ENCODE results near the gene KMT2C. TPM values are rescaled to one million over a fixed set of nuclear protein-coding genes. Genes with fewer than 3 reads are reported as not detected.

The KMT2C gene
- total and polyA plus RNA-seq, 4 donors: 28.3 to 74.3 (median 51.9) TPM

DNA sequence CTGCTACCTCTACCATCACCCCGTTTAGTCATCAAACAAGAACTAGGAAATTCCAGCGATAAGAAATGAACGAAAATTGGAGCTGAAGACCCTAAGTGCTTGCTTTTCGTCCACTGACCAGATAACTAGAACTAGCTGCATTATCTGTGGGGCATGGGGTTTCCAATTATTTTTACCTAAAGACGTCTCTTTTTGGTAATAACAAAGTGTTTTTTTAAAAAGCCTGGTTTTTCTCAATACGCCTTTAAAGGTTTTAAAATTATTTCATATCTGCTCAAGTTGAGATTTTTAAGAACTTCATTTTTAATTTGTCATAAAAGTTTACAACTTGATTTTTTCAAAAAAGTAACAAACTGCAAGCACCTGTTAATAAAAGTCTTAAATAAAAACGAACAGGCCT lies 306.1 kb downstream of the KMT2C start:
- peaks cover 63% of the 10 kb centered on the region for H3K36me3 ChIP-seq (ENCODE audit: control insufficient read depth, insufficient read depth, low read length)
- no peak for DNase-seq (ENCODE audit: low read depth in 4 of 6, low spot score in 6 of 6)
- no peaks in the 10 kb centered on the region for H3K27me3 ChIP-seq (ENCODE audit: control insufficient read depth, insufficient read depth, low read length)
- H3K4me3 ChIP-seq (ENCODE audit: low read depth, low read length): no peak overlapping the region
- peaks cover 9% of the 10 kb centered on the region for H3K4me1 ChIP-seq (ENCODE audit: control insufficient read depth, insufficient read depth, low read length)
- WGBS (ENCODE audit: insufficient coverage): 96% methylated on average over 3 of the region's 7 CpGs
- peaks cover 2% of the 10 kb centered on the region for H3K9me3 ChIP-seq (ENCODE audit: control insufficient read depth, insufficient read depth, low read length)
- no peak overlapping the region for H3K27ac ChIP-seq (ENCODE audit: low read depth, low read length)

DNA sequence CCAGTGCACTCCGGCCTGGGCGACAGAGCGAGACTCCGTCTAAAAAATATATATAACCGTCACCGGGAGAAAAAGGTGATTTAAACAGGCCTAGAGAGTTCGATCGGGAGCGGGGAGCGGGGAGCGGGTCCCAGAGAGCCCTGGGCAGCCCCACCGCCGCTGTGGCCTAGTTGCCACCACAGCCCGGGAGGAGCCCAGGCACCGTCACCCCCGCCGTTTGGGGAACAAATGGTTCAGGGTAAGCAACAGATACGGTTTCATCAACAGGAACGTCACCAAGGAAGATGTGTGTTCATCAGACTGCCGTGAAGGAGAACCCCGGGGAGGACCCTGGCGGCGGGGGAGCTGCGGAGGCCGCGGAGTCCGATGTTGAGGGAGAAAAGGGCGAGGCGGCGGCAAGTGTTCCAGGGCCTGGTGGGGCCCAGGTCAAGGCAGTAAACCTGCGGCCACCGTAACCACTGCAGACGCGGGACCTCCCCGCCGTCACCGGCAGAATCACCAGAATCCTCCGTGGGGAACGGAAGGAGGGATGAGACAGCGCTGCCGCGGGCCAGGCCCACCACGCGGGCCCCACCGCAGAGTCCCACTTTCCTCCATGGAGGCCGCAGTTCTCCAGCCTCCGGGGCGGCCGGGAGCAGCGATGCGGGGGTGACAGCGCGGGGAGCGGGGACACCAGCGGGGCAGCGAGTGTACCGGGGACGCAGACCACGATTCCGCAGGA lies 306.9 kb downstream of the KMT2C start:
- 97% methylated on average over 60 of the region's 60 CpGs for WGBS (ENCODE audit: insufficient coverage)
- H3K27me3 ChIP-seq (ENCODE audit: control insufficient read depth, insufficient read depth, low read length): no peaks in the 10 kb centered on the region
- H3K4me1 ChIP-seq (ENCODE audit: control insufficient read depth, insufficient read depth, low read length): peaks cover 7% of the 10 kb centered on the region
- no peak overlapping the region for H3K4me3 ChIP-seq (ENCODE audit: low read depth, low read length)
- H3K9me3 ChIP-seq (ENCODE audit: control insufficient read depth, insufficient read depth, low read length): peaks cover 2% of the 10 kb centered on the region
- peaks cover 59% of the 10 kb centered on the region for H3K36me3 ChIP-seq (ENCODE audit: control insufficient read depth, insufficient read depth, low read length)
- DNase-seq (ENCODE audit: low read depth in 4 of 6, low spot score in 6 of 6): no peak
- H3K27ac ChIP-seq (ENCODE audit: low read depth, low read length): no peak overlapping the region

DNA sequence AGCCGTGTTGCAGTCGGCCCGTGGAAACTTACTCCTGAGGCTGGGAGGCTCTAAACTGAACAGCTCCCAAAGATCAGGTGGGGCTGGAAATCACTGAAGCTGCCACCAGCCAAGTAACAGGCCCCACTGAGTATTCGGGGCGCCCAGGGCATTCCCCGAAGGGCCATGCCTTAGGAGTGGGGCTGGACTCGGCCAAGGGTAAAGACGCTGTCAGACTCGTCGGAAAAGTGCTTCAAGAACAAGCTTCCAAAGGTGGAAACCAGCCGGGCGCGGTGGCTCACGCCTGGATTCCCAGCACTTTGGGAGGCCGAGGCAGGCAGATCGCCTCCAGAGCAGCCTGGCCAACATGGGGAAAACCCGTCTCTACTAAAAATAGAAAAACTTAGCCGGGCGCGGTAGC lies 307.6 kb downstream of the KMT2C start:
- 98% methylated on average over 20 of the region's 20 CpGs for WGBS (ENCODE audit: insufficient coverage)
- Histone ChIP-seq H3K27ac (ENCODE audit: low read depth, low read length) (no peak overlapping the region), H3K4me3 (ENCODE audit: low read depth, low read length) (no peak overlapping the region), H3K27me3 (ENCODE audit: control insufficient read depth, insufficient read depth, low read length) (no peaks in the 10 kb centered on the region), H3K36me3 (ENCODE audit: control insufficient read depth, insufficient read depth, low read length) (peaks cover 53% of the 10 kb centered on the region), H3K9me3 (ENCODE audit: control insufficient read depth, insufficient read depth, low read length) (peaks cover 2% of the 10 kb centered on the region), H3K4me1 (ENCODE audit: control insufficient read depth, insufficient read depth, low read length) (peaks cover under 1% of the 10 kb centered on the region)
- no peak for DNase-seq (ENCODE audit: low read depth in 4 of 6, low spot score in 6 of 6)

DNA sequence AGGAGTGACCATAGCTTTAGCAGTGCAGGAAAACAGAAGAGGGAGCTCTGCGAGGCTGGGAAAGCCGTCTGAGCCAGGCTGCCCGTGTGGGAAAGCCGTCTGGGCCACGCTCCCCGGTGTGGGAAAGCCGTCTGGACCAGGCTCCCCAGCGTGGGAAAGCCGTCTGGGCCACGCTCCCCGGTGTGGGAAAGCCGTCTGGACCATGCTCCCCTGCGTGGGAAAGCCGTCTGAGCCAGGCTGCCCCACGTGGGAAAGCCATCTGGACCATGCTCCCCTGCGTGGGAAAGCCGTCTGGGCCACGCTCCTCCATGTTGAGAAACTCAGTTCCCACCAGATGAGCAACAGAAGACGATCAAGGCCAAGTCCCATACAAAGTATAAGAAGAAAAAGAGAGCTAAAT lies 308.6 kb downstream of the KMT2C start:
- Histone ChIP-seq H3K4me3 (ENCODE audit: low read depth, low read length) (no peak overlapping the region), H3K27ac (ENCODE audit: low read depth, low read length) (no peak overlapping the region), H3K9me3 (ENCODE audit: control insufficient read depth, insufficient read depth, low read length) (peaks cover 2% of the 10 kb centered on the region), H3K4me1 (ENCODE audit: control insufficient read depth, insufficient read depth, low read length) (no peaks in the 10 kb centered on the region), H3K27me3 (ENCODE audit: control insufficient read depth, insufficient read depth, low read length) (no peaks in the 10 kb centered on the region), H3K36me3 (ENCODE audit: control insufficient read depth, insufficient read depth, low read length) (peaks cover 48% of the 10 kb centered on the region)
- DNase-seq (ENCODE audit: low read depth in 4 of 6, low spot score in 6 of 6): no peak
- 89% methylated on average over 18 of the region's 19 CpGs for WGBS (ENCODE audit: insufficient coverage)

DNA sequence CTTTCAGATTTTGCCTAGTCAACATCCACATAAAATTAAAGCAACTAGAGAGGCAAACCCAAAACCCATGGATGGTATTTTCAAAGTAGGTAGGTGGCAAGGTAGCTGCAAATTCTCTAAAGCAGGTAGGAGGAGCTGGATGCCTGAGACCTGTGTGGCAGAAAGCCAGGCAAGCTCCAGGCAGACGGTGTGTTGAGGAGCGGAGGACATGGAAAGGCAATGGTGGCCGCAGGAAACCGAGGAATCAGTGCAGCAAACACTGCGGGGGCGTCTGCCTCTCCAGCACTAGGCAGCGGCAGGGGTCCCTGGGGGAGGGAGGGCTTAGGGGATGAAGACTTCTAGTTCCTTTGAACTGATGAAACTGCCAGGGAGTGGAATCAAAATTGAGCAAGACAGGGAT lies 309.1 kb downstream of the KMT2C start:
- Histone ChIP-seq H3K27ac (ENCODE audit: low read depth, low read length) (no peak overlapping the region), H3K27me3 (ENCODE audit: control insufficient read depth, insufficient read depth, low read length) (no peaks in the 10 kb centered on the region), H3K9me3 (ENCODE audit: control insufficient read depth, insufficient read depth, low read length) (peaks cover 2% of the 10 kb centered on the region), H3K4me3 (ENCODE audit: low read depth, low read length) (no peak overlapping the region), H3K4me1 (ENCODE audit: control insufficient read depth, insufficient read depth, low read length) (no peaks in the 10 kb centered on the region), H3K36me3 (ENCODE audit: control insufficient read depth, insufficient read depth, low read length) (peaks cover 43% of the 10 kb centered on the region)
- no peak for DNase-seq (ENCODE audit: low read depth in 4 of 6, low spot score in 6 of 6)
- WGBS (ENCODE audit: insufficient coverage): 88% methylated on average over 7 of the region's 7 CpGs

DNA sequence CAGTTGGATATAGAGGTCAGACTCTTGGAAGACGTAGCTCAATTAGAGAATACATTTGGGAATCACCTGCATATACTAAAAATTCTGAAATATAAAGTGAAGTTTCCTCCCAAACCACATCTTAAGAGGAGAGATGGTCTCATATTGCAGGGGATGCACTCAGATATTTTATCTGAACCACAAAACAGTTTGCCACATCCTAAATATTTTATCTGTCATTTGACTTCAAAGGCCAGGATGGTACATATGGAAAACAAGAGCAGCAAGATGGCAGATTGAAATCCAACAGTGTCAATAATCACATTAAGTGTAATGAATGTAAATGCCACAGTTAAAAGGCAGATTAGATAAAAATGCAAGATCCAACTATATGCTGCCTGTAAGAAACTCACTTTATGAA lies 313.3 kb downstream of the KMT2C start:
- H3K4me3 ChIP-seq (ENCODE audit: low read depth, low read length): no peak overlapping the region
- H3K36me3 ChIP-seq (ENCODE audit: control insufficient read depth, insufficient read depth, low read length): peaks cover 42% of the 10 kb centered on the region
- WGBS (ENCODE audit: insufficient coverage): no CpG with 5 or more reads among the region's 1 CpG
- no peaks in the 10 kb centered on the region for H3K9me3 ChIP-seq (ENCODE audit: control insufficient read depth, insufficient read depth, low read length)
- no peaks in the 10 kb centered on the region for H3K27me3 ChIP-seq (ENCODE audit: control insufficient read depth, insufficient read depth, low read length)
- no peak for DNase-seq (ENCODE audit: low read depth in 4 of 6, low spot score in 6 of 6)
- no peaks in the 10 kb centered on the region for H3K4me1 ChIP-seq (ENCODE audit: control insufficient read depth, insufficient read depth, low read length)
- no peak overlapping the region for H3K27ac ChIP-seq (ENCODE audit: low read depth, low read length)

DNA sequence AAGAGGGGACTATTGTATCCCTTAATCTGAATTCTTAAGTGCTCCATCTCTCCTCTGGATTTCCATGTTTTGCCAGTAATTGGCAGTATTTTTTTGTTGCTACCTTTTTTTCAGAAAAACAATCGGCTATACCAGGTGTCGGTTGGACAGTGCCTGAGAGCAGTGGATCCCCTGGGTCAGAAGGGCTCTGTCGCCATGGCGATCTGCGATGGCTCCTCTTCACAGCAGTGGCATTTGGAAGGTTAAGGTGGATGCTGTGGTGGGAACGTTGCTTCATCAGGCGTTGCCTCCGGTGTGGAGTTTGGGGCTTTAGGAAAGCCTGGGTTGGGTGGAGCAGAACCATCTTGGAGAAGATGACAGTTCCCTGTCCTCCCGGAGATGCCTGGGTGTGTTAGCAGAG lies 314.4 kb downstream of the KMT2C start:
- peaks cover 37% of the 10 kb centered on the region for H3K36me3 ChIP-seq (ENCODE audit: control insufficient read depth, insufficient read depth, low read length)

DNA sequence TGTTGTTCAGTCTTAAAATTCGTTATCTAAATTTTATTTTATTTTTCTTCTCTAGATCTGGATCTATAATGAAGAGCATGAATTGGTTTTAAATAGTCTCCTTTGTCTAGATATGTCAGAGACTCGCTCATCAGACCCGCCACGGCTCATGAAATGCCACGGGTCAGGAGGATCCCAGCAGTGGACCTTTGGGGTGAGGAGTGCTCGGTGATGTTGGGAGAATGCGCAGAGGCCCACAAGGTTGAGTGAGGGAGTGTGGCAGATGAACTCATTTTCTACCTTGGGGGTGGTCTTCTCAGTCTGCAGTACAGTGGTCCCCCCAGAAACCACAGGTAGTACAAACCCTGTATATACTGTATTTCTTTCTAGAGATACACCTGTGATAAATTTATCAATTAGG lies 315.0 kb downstream of the KMT2C start:
- WGBS (ENCODE audit: insufficient coverage): 97% methylated on average over 6 of the region's 7 CpGs
- no peaks in the 10 kb centered on the region for H3K9me3 ChIP-seq (ENCODE audit: control insufficient read depth, insufficient read depth, low read length)

More for the DNA sequence above, 314.4 kb downstream of the KMT2C start:
- no peak for DNase-seq (ENCODE audit: low read depth in 4 of 6, low spot score in 6 of 6)
- WGBS (ENCODE audit: insufficient coverage): 81% methylated on average over 9 of the region's 9 CpGs
- Histone ChIP-seq H3K27ac (ENCODE audit: low read depth, low read length) (no peak overlapping the region), H3K27me3 (ENCODE audit: control insufficient read depth, insufficient read depth, low read length) (no peaks in the 10 kb centered on the region), H3K9me3 (ENCODE audit: control insufficient read depth, insufficient read depth, low read length) (no peaks in the 10 kb centered on the region), H3K4me3 (ENCODE audit: low read depth, low read length) (no peak overlapping the region), H3K4me1 (ENCODE audit: control insufficient read depth, insufficient read depth, low read length) (no peaks in the 10 kb centered on the region)

DNA sequence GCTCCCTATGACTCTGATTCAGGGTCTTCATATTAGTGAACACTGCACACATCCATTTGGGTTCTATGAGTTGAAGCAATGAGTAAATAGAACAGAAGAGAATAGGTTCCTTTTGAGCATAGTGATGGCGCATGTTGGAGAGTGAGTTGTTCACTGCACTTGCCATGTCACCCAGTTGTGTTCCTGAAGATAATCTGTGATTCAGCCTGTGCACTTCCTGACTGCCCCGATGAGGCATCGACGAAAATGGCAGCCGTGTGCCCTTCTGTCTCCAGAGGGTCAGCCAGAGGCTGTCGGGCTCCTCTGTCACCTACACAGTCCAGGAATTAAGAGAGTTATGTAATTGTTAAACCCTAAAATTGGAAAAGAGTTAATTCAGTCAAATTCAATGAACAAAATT lies 315.6 kb downstream of the KMT2C start:
- H3K4me3 ChIP-seq (ENCODE audit: low read depth, low read length): no peak overlapping the region
- no peak overlapping the region for H3K27ac ChIP-seq (ENCODE audit: low read depth, low read length)
- H3K4me1 ChIP-seq (ENCODE audit: control insufficient read depth, insufficient read depth, low read length): no peaks in the 10 kb centered on the region
- 96% methylated on average over 4 of the region's 6 CpGs for WGBS (ENCODE audit: insufficient coverage)
- H3K36me3 ChIP-seq (ENCODE audit: control insufficient read depth, insufficient read depth, low read length): peaks cover 37% of the 10 kb centered on the region
- H3K27me3 ChIP-seq (ENCODE audit: control insufficient read depth, insufficient read depth, low read length): no peaks in the 10 kb centered on the region
- no peak for DNase-seq (ENCODE audit: low read depth in 4 of 6, low spot score in 6 of 6)
- H3K9me3 ChIP-seq (ENCODE audit: control insufficient read depth, insufficient read depth, low read length): no peaks in the 10 kb centered on the region

More for the DNA sequence above, 315.0 kb downstream of the KMT2C start:
- Histone ChIP-seq H3K27me3 (ENCODE audit: control insufficient read depth, insufficient read depth, low read length) (no peaks in the 10 kb centered on the region), H3K36me3 (ENCODE audit: control insufficient read depth, insufficient read depth, low read length) (peaks cover 37% of the 10 kb centered on the region), H3K4me3 (ENCODE audit: low read depth, low read length) (no peak overlapping the region), H3K27ac (ENCODE audit: low read depth, low read length) (no peak overlapping the region), H3K4me1 (ENCODE audit: control insufficient read depth, insufficient read depth, low read length) (no peaks in the 10 kb centered on the region)
- no peak for DNase-seq (ENCODE audit: low read depth in 4 of 6, low spot score in 6 of 6)

DNA sequence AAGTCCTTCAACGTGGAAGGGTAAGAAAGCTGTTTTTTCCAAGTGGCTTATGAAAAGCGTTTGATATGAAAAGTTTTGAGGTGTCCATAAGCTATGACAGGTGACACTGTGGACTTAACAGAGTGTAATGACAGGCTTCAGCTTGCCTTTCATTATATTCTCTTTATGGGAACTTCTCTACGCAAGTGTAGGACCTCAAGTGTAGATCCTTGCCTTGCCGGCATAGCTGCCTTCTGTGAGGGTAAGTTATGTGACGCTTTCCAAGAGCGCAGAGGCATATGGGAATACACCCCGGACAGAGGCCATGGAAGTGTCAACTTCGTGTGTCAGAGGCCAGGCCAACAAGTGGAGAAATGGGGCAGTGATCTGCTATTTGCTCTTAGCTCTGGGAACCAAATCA lies 318.4 kb downstream of the KMT2C start:
- 78% methylated on average over 6 of the region's 8 CpGs for WGBS (ENCODE audit: insufficient coverage)
- Histone ChIP-seq H3K9me3 (ENCODE audit: control insufficient read depth, insufficient read depth, low read length) (no peaks in the 10 kb centered on the region), H3K27ac (ENCODE audit: low read depth, low read length) (no peak overlapping the region), H3K36me3 (ENCODE audit: control insufficient read depth, insufficient read depth, low read length) (peaks cover 47% of the 10 kb centered on the region), H3K4me1 (ENCODE audit: control insufficient read depth, insufficient read depth, low read length) (no peaks in the 10 kb centered on the region), H3K27me3 (ENCODE audit: control insufficient read depth, insufficient read depth, low read length) (no peaks in the 10 kb centered on the region), H3K4me3 (ENCODE audit: low read depth, low read length) (no peak overlapping the region)
- DNase-seq (ENCODE audit: low read depth in 4 of 6, low spot score in 6 of 6): no peak
